PC-3 (cell line): ENCODE measurements around the gene RNU1-3. TPM values are rescaled to one million over a fixed set of nuclear protein-coding genes. Genes with fewer than 3 reads are reported as not detected.
"Not testable (repeated sequence)": the region's sequence is repeated elsewhere in the genome, so short reads cannot be mapped to it uniquely, and the experiment has no call there.

Source experiments
- ATAC-seq: fragments of 200-7000 bp; cut with Tn5 transposase; 2 replicates; pipeline ENCODE4 v1.9.1; 2020; ENCODE audit warnings: mild to moderate bottlenecking, moderate library complexity
- BruUV-seq: library from RNA; stranded (reverse); fragments of 400-500 nt; replicated peaks from 2 replicates; lab custom pipeline; 2021; lab: Mats Ljungman, UMichigan
- CTCF ChIA-PET: fragments of 300-600 bp; sonication (Branson Sonifier 250); formaldehyde crosslinking; loops from one replicate; lab custom pipeline; 2022; ENCODE audit warnings: antibody characterized with exemption; lab: Charles Lee
- POLR2A ChIA-PET: fragments of 300-600 bp; sonication (Branson Sonifier 250); formaldehyde crosslinking; loops from one replicate; lab custom pipeline; 2022; ENCODE audit warnings: antibody characterized with exemption; ENCODE audit not compliant: unreplicated experiment; lab: Charles Lee
- DNase-seq: peaks from one replicate; pipeline ENCODE4 v3.0.0-alpha.2; 2015
- H2AFZ ChIP-seq: fragments of 300-600 bp; sonication (generic); 2 replicates; pipeline ENCODE4 v1.6.0; 2016; ENCODE audit warnings: antibody characterized with exemption, low read length
- H3F3A ChIP-seq: fragments of 300-600 bp; sonication (generic); one replicate; pipeline ENCODE4 v1.6.0; 2017; ENCODE audit warnings: antibody characterized with exemption, low read length, control low read depth, mild to moderate bottlenecking; ENCODE audit not compliant: unreplicated experiment
- H3K27ac ChIP-seq: fragments of 300-600 bp; sonication (generic); 2 replicates; pipeline ENCODE4 v1.5.1; 2016; ENCODE audit warnings: mild to moderate bottlenecking, low read length
- H3K27me3 ChIP-seq: fragments of 300-600 bp; sonication (generic); 2 replicates; pipeline ENCODE4 v1.6.1; 2016; ENCODE audit warnings: low read length, mixed read lengths
- H3K36me3 ChIP-seq: fragments of 300-600 bp; sonication (generic); 2 replicates; pipeline ENCODE4 v1.6.1; 2016; ENCODE audit warnings: low read depth, mixed run types, low read length, mixed read lengths
- H3K4me1 ChIP-seq: fragments of 300-600 bp; sonication (generic); 2 replicates; pipeline ENCODE4 v1.5.1; 2016; ENCODE audit warnings: low read length; ENCODE audit not compliant: insufficient read depth
- H3K4me2 ChIP-seq: fragments of 300-600 bp; sonication (generic); 2 replicates; pipeline ENCODE4 v1.6.0; 2016; ENCODE audit warnings: low read length
- H3K4me3 ChIP-seq: fragments of 300-600 bp; sonication (generic); 2 replicates; pipeline ENCODE4 v1.5.1; 2016; ENCODE audit warnings: mild to moderate bottlenecking, low read length, mixed read lengths
- H3K79me2 ChIP-seq: fragments of 300-600 bp; sonication (generic); 2 replicates; pipeline ENCODE4 v1.6.1; 2017; ENCODE audit warnings: low read length, mixed read lengths
- H3K9ac ChIP-seq: fragments of 300-600 bp; sonication (generic); 2 replicates; pipeline ENCODE4 v1.6.0; 2016; ENCODE audit warnings: mild to moderate bottlenecking, low read length
- H3K9me2 ChIP-seq: fragments of 300-600 bp; sonication (generic); replicated peaks from 2 replicates; pipeline ENCODE4 v1.6.1; 2016; ENCODE audit warnings: mixed run types, low read length, mixed read lengths
- H3K9me3 ChIP-seq: fragments of 300-600 bp; sonication (generic); 2 replicates; pipeline ENCODE4 v1.6.1; 2016; ENCODE audit warnings: low read length, mixed read lengths
- H4K20me1 ChIP-seq: fragments of 300-600 bp; sonication (generic); 2 replicates; pipeline ENCODE4 v1.6.1; 2016; ENCODE audit warnings: low read length, mixed read lengths
- intact Hi-C: fragments of 100-400 bp; cut with micrococcal nuclease; formaldehyde crosslinking; loops from 2 replicates; pipeline ENCODE4 v1.9.0; 2023
- total RNA-seq: library from RNA; depleted of rRNA; stranded (reverse); fragments of >200 nt; gene quantifications from 2 replicates; pipeline ENCODE4 v1.2.3, GENCODE V29; 2014

RNU1-3 gene
- total RNA-seq, 1 experiment from 2014 or later = under 0.01 TPM

DNA sequence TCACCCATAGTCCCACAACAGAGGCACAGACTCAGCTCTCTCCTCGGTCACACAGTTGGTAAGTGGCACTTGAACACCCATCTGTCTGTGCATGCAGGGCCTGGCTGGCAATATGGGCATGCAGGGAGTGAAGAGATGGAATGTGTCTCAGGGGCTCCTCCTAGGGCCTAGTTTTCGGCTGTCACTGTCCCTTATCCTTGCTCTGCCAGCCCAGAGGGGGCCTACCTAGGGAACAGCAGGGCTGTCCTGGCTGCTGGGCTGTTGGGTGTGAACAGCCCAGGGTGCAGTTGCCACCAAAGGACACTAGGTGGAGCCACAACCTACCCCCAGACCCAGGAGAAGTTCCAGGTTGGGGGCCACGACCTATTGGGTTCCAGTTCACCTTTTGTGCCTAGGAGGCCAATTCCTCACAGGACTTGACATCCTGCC, 42.9 kb upstream of the RNU1-3 start:
- intact Hi-C loops, H2AFZ ChIP-seq, H3K27me3 ChIP-seq, H4K20me1 ChIP-seq, H3K4me3 ChIP-seq, H3K36me3 ChIP-seq, H3F3A ChIP-seq, H3K27ac ChIP-seq, BruUV-seq, CTCF ChIA-PET, H3K4me1 ChIP-seq, H3K9me2 ChIP-seq, H3K9ac ChIP-seq, H3K9me3 ChIP-seq, H3K79me2 ChIP-seq, H3K4me2 ChIP-seq, POLR2A ChIA-PET: not testable (repeated sequence)
- peak; percentile 76 for ATAC-seq
- peak; percentile 1 for DNase-seq

DNA sequence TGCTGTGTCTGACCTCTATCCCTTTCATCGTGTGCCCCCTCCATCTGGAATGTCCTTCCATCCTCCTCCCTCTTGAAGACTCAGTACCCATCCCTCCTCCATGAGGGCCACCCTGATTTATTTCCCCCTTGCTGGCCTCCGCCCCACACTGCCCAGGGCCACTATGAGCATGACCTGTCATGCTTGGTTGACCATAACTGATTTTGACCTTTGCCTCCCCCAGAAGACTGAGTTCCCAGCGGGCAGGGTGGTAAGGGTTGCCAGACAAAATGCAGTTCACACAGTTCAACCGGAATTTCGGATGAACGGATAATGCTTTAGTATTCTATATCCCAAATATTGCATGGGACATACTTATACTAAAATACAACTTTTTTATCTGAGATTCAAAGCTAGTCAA, 42.0 kb upstream of the RNU1-3 start:
- H3K27ac ChIP-seq, H3K27me3 ChIP-seq, H3K79me2 ChIP-seq, H3K4me2 ChIP-seq, H3K4me1 ChIP-seq, intact Hi-C loops, H3K9me3 ChIP-seq, ATAC-seq, H2AFZ ChIP-seq, H3K36me3 ChIP-seq, H3K9ac ChIP-seq, H3K4me3 ChIP-seq, H3K9me2 ChIP-seq, DNase-seq, BruUV-seq, CTCF ChIA-PET, H3F3A ChIP-seq, H4K20me1 ChIP-seq: not testable (repeated sequence)
- POLR2A ChIA-PET = interaction anchor here (0.6 kb wide), 1 partner anchor 88 kb away, joined by 3 read pairs; no protein-coding TSS in a partner anchor

DNA sequence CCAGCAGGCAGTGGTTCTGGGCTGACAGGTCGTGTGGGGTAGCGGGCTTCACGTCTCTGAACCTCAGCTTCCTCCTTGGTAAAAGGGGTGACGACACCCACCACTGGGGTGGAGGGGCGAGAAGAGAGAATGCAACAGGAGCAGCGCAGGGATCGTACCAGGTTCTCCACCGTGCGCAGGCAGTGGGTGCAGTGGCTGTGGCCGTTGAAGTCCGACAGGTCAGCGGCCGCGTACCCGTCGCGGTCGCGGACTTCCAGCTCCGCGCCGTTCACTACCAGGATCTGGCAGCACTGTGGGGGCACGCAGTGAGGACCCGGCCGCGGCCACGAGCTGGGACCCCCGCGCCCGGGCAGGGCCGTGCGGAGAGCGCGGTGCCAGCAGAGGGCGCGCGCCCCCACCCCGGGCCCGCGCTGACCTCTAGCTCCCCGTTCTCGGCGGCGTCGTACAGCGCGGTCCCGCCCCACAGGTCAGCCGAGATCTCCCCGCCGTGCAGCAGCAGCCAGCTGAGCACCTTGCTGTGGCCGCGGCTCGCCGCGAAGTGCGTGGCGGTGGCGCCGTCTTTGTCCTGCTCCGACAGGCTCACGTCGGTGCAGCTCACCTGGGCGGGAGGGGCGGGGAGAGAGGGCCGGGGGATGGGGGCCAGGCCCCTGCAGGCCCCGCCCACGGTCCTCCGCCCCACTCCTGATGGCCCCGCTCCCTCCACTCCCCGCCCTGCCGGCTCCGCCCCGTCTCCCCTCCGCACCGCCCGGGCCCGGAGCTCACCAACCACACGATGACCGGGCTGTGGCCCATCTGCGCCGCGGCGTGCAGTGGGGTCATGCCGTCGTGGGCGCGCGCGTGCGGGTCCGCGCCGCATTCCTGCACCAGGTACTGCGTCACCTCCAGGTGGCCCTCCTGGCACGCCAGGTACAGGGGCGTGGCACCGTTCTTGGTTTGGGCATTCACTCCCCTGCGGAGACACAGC, 40.7 kb upstream of the RNU1-3 start:
- H3K9ac ChIP-seq, H3K4me3 ChIP-seq, H4K20me1 ChIP-seq, H3K9me2 ChIP-seq, intact Hi-C loops, H3K27ac ChIP-seq, DNase-seq, H3K36me3 ChIP-seq, H3K9me3 ChIP-seq, H2AFZ ChIP-seq, H3K4me1 ChIP-seq, POLR2A ChIA-PET, H3K27me3 ChIP-seq, H3F3A ChIP-seq, BruUV-seq, H3K79me2 ChIP-seq, H3K4me2 ChIP-seq: not testable (repeated sequence)
- peak; percentile 37 for ATAC-seq
- CTCF ChIA-PET = interaction anchor here (0.6 kb wide), 3 partner anchors 8 to 14 kb away, joined by 3 to 5 read pairs (median 5); no protein-coding TSS in a partner anchor

DNA sequence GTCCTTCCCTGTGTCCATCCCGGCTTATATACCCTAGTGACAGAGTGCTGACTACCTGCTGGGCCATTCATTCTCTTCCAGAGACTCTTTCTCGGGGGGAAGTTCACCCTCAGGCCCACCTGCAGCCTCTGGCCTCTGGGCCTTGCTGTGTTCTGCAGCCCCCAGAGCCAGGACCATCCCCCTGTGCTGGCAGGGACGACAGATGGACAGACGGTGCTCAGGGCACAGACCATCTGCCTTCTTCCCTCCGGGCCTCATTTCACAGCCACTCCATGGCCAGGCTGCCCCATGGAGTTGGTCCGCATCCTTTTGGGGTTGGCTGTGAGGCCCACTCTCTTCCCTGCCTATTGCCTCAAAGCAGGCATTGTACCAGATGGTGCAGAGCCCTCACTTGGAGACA, 39.6 kb upstream of the RNU1-3 start:
- BruUV-seq, H3K27me3 ChIP-seq, H3K36me3 ChIP-seq, H3K9ac ChIP-seq, DNase-seq, H2AFZ ChIP-seq, H3K9me3 ChIP-seq, H3K79me2 ChIP-seq, H3K27ac ChIP-seq, H4K20me1 ChIP-seq, H3K4me1 ChIP-seq, H3K4me2 ChIP-seq, H3K4me3 ChIP-seq, H3K9me2 ChIP-seq, intact Hi-C loops, POLR2A ChIA-PET, ATAC-seq, H3F3A ChIP-seq, CTCF ChIA-PET: not testable (repeated sequence)

DNA sequence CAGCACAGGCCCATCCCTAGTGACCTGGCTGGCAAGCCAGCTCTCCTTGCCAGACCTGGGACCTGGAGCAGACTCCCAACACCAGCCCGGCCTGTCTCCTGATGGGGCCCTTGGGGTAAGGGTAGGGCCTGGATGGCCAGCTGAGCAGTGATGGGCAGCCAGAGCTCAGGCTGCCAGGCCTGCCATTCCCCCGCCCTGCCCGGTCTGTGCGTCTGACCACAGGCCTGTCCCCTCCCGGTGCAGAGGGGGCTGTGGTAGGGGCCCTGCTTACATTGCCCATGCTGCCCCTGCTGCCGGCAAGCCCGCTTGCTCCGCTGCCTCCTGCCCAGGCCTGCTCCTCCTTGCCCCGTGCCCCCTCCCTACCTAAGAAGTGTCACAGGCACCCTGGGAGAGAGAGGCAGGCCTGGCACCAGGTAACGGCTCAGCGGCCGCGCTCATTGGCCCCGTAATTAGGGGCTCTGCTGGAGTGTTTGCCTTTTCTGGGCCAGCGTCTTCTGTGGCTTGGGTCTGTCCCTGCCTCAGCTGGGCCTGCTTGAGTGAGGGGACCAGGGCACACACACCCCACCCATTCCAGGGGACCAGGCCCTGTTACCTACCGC, 37.9 kb upstream of the RNU1-3 start:
- H3K4me1 ChIP-seq, H2AFZ ChIP-seq, H3F3A ChIP-seq, POLR2A ChIA-PET, H3K36me3 ChIP-seq, BruUV-seq, H3K9me2 ChIP-seq, H3K9ac ChIP-seq, H3K79me2 ChIP-seq, H3K4me2 ChIP-seq, H3K4me3 ChIP-seq, DNase-seq, CTCF ChIA-PET, H4K20me1 ChIP-seq, H3K9me3 ChIP-seq, intact Hi-C loops, H3K27me3 ChIP-seq, ATAC-seq, H3K27ac ChIP-seq: not testable (repeated sequence)

DNA sequence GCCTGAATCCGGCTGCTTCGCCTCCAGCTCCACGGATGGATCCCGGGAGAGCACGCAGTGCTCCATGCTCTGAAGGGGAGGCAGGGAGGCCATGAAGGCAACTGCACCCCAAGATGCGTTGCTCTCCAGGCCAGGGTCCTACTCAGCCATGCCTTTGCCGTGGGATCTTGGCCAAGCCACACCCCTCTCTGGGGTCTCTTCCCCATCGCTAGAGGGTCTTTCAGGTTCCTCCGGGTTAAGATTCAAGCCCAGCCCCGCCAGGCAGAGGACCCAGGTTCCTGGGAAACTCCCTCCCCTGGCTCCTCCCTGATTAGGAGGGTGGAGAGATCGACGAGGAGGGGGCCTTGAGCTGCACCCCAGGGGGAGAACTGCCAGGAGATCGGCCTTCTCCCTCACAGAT, 37.3 kb upstream of the RNU1-3 start:
- H3K4me1 ChIP-seq, BruUV-seq, ATAC-seq, H3K27ac ChIP-seq, DNase-seq, H3F3A ChIP-seq, H2AFZ ChIP-seq, H3K9ac ChIP-seq, H3K9me2 ChIP-seq, H4K20me1 ChIP-seq, H3K27me3 ChIP-seq, H3K4me3 ChIP-seq, H3K4me2 ChIP-seq, H3K79me2 ChIP-seq, H3K9me3 ChIP-seq, POLR2A ChIA-PET, H3K36me3 ChIP-seq, intact Hi-C loops, CTCF ChIA-PET: not testable (repeated sequence)
